H9 (cell line): ENCODE results near the gene ARHGDIA. TPM values are rescaled to one million over a fixed set of nuclear protein-coding genes. Genes with fewer than 3 reads are reported as not detected.
A peak's percentile ranks its signal among the peaks of the same experiment; 100 is the strongest.

ENCODE experiments used
- DNase-seq: peaks from one replicate; pipeline ENCODE4 v3.0.0-alpha.2; 2017
- H2AFZ ChIP-seq: one replicate; pipeline ENCODE4 v1.6.1; 2013; ENCODE audit warnings: mild to moderate bottlenecking, low read length, control low read depth, moderate library complexity
- H2AK5ac ChIP-seq: 2 replicates; pipeline ENCODE4 v1.6.1; 2013; ENCODE audit warnings: low read length, control low read depth, mixed read lengths; ENCODE audit not compliant: insufficient read length
- H2BK120ac ChIP-seq: one replicate; pipeline ENCODE4 v1.6.1; 2013; ENCODE audit warnings: low read depth, mild to moderate bottlenecking, low read length, control low read depth, inconsistent platforms; ENCODE audit not compliant: poor library complexity, severe bottlenecking
- H2BK12ac ChIP-seq: 2 replicates; pipeline ENCODE4 v1.6.1; 2013; ENCODE audit warnings: low read length, control low read depth, mixed read lengths, low read depth; ENCODE audit not compliant: insufficient read length
- H2BK15ac ChIP-seq: 2 replicates; pipeline ENCODE4 v1.6.1; 2013; ENCODE audit warnings: low read depth, low read length, control low read depth
- H2BK20ac ChIP-seq: one replicate; pipeline ENCODE4 v1.6.1; 2013; ENCODE audit warnings: low read depth, mild to moderate bottlenecking, low read length, control low read depth, inconsistent platforms; ENCODE audit not compliant: poor library complexity, severe bottlenecking
- H2BK5ac ChIP-seq: 2 replicates; pipeline ENCODE4 v1.6.1; 2013; ENCODE audit warnings: low read length, control low read depth, mixed read lengths; ENCODE audit not compliant: insufficient read length
- H3K14ac ChIP-seq: 2 replicates; pipeline ENCODE4 v1.6.1; 2013; ENCODE audit warnings: low read length, control low read depth; ENCODE audit not compliant: insufficient read depth
- H3K18ac ChIP-seq: 2 replicates; pipeline ENCODE4 v1.6.1; 2013; ENCODE audit warnings: low read depth, mild to moderate bottlenecking, mixed read lengths, low read length, control low read depth; ENCODE audit not compliant: insufficient read length
- H3K23ac ChIP-seq: 2 replicates; pipeline ENCODE4 v1.6.1; 2013; ENCODE audit warnings: low read length, control low read depth, mixed read lengths, low read depth; ENCODE audit not compliant: insufficient read length
- H3K23me2 ChIP-seq: 2 replicates; pipeline ENCODE4 v1.6.1; 2013; ENCODE audit warnings: low read depth, mild to moderate bottlenecking, mixed read lengths, low read length, control low read depth; ENCODE audit not compliant: insufficient read length, poor library complexity, severe bottlenecking
- H3K27ac ChIP-seq: 2 replicates; pipeline ENCODE4 v1.5.1; 2013; ENCODE audit warnings: low read length, control low read depth, mixed read lengths, low read depth; ENCODE audit not compliant: insufficient read length
- H3K27me3 ChIP-seq: 2 replicates; pipeline ENCODE4 v1.6.1; 2013; ENCODE audit warnings: low read length, control low read depth, inconsistent platforms; ENCODE audit not compliant: insufficient read depth
- H3K4ac ChIP-seq: 2 replicates; pipeline ENCODE4 v1.6.1; 2013; ENCODE audit warnings: low read depth, mild to moderate bottlenecking, control low read depth, inconsistent platforms, low read length, moderate library complexity
- H3K4me1 ChIP-seq: 2 replicates; pipeline ENCODE4 v1.6.1; 2013; ENCODE audit warnings: low read length, control low read depth, inconsistent platforms; ENCODE audit not compliant: insufficient read depth
- H3K4me2 ChIP-seq: 2 replicates; pipeline ENCODE4 v1.6.1; 2013; ENCODE audit warnings: low read length, control low read depth, mixed read lengths; ENCODE audit not compliant: insufficient read length, insufficient read depth
- H3K56ac ChIP-seq: 2 replicates; pipeline ENCODE4 v1.6.1; 2013; ENCODE audit warnings: low read depth, mild to moderate bottlenecking, mixed read lengths, low read length, control low read depth; ENCODE audit not compliant: insufficient read length
- H3K79me1 ChIP-seq: 2 replicates; pipeline ENCODE4 v1.6.1; 2013; ENCODE audit warnings: low read depth, mild to moderate bottlenecking, moderate library complexity, low read length, control low read depth, inconsistent platforms; ENCODE audit not compliant: insufficient read depth, poor library complexity, severe bottlenecking
- H3K79me2 ChIP-seq: 2 replicates; pipeline ENCODE4 v1.6.1; 2013; ENCODE audit warnings: low read length, control low read depth, inconsistent platforms; ENCODE audit not compliant: insufficient read depth
- H3K9ac ChIP-seq: 2 replicates; pipeline ENCODE4 v1.6.1; 2013; ENCODE audit warnings: low read length, control low read depth, mixed read lengths; ENCODE audit not compliant: insufficient read length; ENCODE audit errors: extremely low read depth
- H3K9me3 ChIP-seq: one replicate; pipeline ENCODE4 v1.6.1; 2013; ENCODE audit warnings: low read depth, low read length, inconsistent platforms; ENCODE audit not compliant: control insufficient read depth
- H3T11ph ChIP-seq: one replicate; pipeline ENCODE4 v1.6.1; 2013; ENCODE audit warnings: mild to moderate bottlenecking, low read length, control low read depth, inconsistent platforms
- H4K20me1 ChIP-seq: one replicate; pipeline ENCODE4 v1.6.1; 2013; ENCODE audit not compliant: control insufficient read depth, insufficient read length, insufficient read depth
- H4K5ac ChIP-seq: 2 replicates; pipeline ENCODE4 v1.6.1; 2013; ENCODE audit warnings: low read depth, mild to moderate bottlenecking, mixed read lengths, low read length, control low read depth; ENCODE audit not compliant: insufficient read length
- H4K8ac ChIP-seq: replicated peaks from 2 replicates; pipeline ENCODE4 v1.6.1; 2013; ENCODE audit warnings: low read length, control low read depth, mixed read lengths, low read depth; ENCODE audit not compliant: insufficient read length
- H4K91ac ChIP-seq: 2 replicates; pipeline ENCODE4 v1.6.1; 2013; ENCODE audit warnings: low read depth, mild to moderate bottlenecking, moderate library complexity, mixed read lengths, low read length, control low read depth; ENCODE audit not compliant: insufficient read length
- H3K27ac Mint-ChIP-seq, 3 experiments: 2 replicates in 2 of 3; 3 replicates in 1 of 3; pipeline ENCODE4 v1.8.0; 2020 to 2021; ENCODE audit warnings: mixed read lengths in 3 of 3, mild to moderate bottlenecking in 1 of 3, moderate library complexity in 1 of 3
- H3K27me3 Mint-ChIP-seq: 2 replicates; pipeline ENCODE4 v1.8.0; 2021; ENCODE audit warnings: low read depth, mild to moderate bottlenecking, moderate library complexity, mixed read lengths
- H3K36me3 Mint-ChIP-seq, 3 experiments: 2 replicates in 2 of 3; 3 replicates in 1 of 3; pipeline ENCODE4 v1.8.0; 2020 to 2021; ENCODE audit warnings: low read depth in 3 of 3, mixed read lengths in 3 of 3; ENCODE audit not compliant: insufficient read depth in 1 of 3
- H3K4me1 Mint-ChIP-seq, 2 experiments: 2 replicates each; pipeline ENCODE4 v1.8.0; 2020; ENCODE audit warnings: mixed read lengths in 2 of 2
- H3K4me3 Mint-ChIP-seq, 2 experiments: 2 replicates in 1 of 2; 3 replicates in 1 of 2; pipeline ENCODE4 v1.8.0; 2020 to 2021; ENCODE audit warnings: mild to moderate bottlenecking in 2 of 2, mixed read lengths in 2 of 2, moderate library complexity in 1 of 2
- H3K9me3 Mint-ChIP-seq, 2 experiments: 2 replicates in 1 of 2; 3 replicates in 1 of 2; pipeline ENCODE4 v1.8.0; 2020; ENCODE audit warnings: mild to moderate bottlenecking in 2 of 2, mixed read lengths in 2 of 2, moderate library complexity in 1 of 2
- CTCF ChIP-seq: fragments of 200-600 bp; sonication (generic); conservative IDR thresholded peaks from 3 replicates; pipeline ENCODE4 v1.8.0; 2021; ENCODE audit warnings: antibody characterized with exemption, mild to moderate bottlenecking
- WGBS: extraction: QIAGEN DNeasy Blood & Tissue Kit; methylation state at CpG from one replicate; pipeline ENCODE4 v1.1.7; 2013; ENCODE audit warnings: missing lambda C conversion rate, low lambda C conversion rate, mixed read lengths; ENCODE audit not compliant: insufficient read length; ENCODE audit errors: extremely low coverage; 5-methylcytosine and 5-hydroxymethylcytosine counted together
- total RNA-seq: library from RNA; stranded (reverse); gene quantifications from 2 replicates; pipeline ENCODE4 v1.2.1, GENCODE V29; 2021

Gene ARHGDIA
- total RNA-seq, 1 experiment from 2014 or later, result 247 TPM

GRCh38 chr17:81911277-81911961 is 40.3 kb upstream of the ARHGDIA start, which contains the start of gene PCYT2:
TSS of gene PCYT2 (minus strand) at chr17:81911399. CDS start at chr17:81911355, 44 bp downstream.
- Histone ChIP-seq H2AK5ac (no peak within 1 kb of the TSS), H3K79me1 (no peaks in the 10 kb centered on the region), H3K4ac (no peak within 1 kb of the TSS), H3K23me2 (peaks cover 6% of the 10 kb centered on the region), H3T11ph (no peak within 1 kb of the TSS), H2AFZ (no peak within 1 kb of the TSS), H3K9me3 (no peaks in the 10 kb centered on the region), H3K9ac (peak within 1 kb of the TSS; percentile 21), H3K27me3 (no peaks in the 10 kb centered on the region), H4K8ac (no peak within 1 kb of the TSS), H4K91ac (no peak within 1 kb of the TSS), H3K14ac (no peak within 1 kb of the TSS), H2BK5ac (no peak within 1 kb of the TSS), H3K4me2 (peak within 1 kb of the TSS; percentile 48), H3K23ac (no peak within 1 kb of the TSS), H3K56ac (no peak within 1 kb of the TSS), H3K18ac (no peak within 1 kb of the TSS), H2BK15ac (no peak within 1 kb of the TSS; the same call in 1 of the 2 replicates), H2BK20ac (no peak within 1 kb of the TSS), H4K5ac (no peak within 1 kb of the TSS), H3K27ac (no peak within 1 kb of the TSS), H2BK120ac (no peak within 1 kb of the TSS), H3K79me2 (no peaks in the 10 kb centered on the region), H3K4me1 (no peaks in the 10 kb centered on the region), H2BK12ac (no peak within 1 kb of the TSS), H4K20me1 (no peaks in the 10 kb centered on the region)
- Mint-ChIP-seq H3K27me3 (no peaks in the 10 kb centered on the region), H3K27ac (peak within 1 kb of the TSS in 1 of 3 experiments; percentile 27; a peak in 1 of 7 replicates), H3K9me3 (no peaks in the 10 kb centered on the region), H3K4me1 (peaks cover 0 to 2% of the 10 kb centered on the region in 2 experiments; a peak in 2 of 4 replicates), H3K4me3 (peak within 1 kb of the TSS; percentile 79 to 92), H3K36me3 (peaks cover 15 to 45% (median 36%) of the 10 kb centered on the region in 3 experiments; a peak in 6 of 7 replicates)
- WGBS, result no CpG with 5 or more reads among the region's 84 CpGs
- DNase-seq, result peak; percentile 97
- peak; percentile 38; the same call in 2 of the 3 replicates for TF ChIP-seq CTCF
